LoVo (cell line): ENCODE measurements around the gene NTPCR.
"Not testable (repeated sequence)": the region's sequence is repeated elsewhere in the genome, so short reads cannot be mapped to it uniquely, and the experiment has no call there.

Experiments
- DNase-seq: peaks from one replicate; pipeline ENCODE4 v3.0.0-alpha.2; 2016; ENCODE audit warnings: low spot score

NTPCR gene, protein sequence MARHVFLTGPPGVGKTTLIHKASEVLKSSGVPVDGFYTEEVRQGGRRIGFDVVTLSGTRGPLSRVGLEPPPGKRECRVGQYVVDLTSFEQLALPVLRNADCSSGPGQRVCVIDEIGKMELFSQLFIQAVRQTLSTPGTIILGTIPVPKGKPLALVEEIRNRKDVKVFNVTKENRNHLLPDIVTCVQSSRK

DNA sequence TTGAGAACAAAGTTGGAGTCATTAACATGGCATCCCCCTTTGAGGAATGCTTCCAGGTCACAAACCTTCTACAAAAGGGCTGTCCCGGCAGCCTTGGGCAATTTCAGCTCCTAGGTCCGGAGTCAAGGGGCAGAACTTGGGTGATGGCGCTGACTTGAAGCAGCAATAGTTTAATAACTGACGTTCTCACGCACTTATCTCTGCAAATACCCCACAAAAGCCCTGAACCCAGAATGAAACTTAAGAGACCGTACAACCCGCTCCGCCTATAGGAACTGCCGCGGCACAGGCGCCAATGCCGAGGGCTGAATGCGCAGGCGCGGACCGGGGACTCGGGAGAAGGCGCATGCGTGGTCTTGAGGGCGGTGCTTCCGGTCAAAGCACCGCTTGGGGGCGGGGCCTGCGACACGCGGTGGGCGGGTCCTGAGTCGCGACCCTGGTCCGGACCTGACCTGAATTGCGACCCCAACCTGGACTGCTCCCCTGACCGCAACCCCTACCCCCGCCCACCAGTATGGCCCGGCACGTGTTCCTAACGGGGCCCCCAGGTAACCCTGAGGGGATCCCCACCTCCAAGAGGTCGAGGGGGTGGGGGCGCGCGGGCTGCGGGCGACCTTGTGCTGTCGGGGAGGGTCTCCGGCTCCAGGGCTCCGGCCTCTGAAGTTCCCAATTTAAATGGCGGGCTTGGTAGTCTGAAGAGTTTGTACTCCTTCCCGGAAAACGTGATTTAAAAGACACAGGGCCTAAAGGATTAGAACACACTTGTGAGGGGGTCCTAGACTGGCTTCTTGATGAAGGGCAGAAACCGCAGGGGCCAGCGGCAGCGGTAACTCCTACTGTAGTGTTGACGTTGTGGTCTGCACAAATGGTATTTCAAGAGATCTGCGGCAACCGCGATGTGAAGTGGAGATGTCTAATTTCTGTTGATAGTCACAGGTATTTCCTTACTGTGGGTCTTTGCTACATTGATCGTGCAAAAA, at the start of gene NTPCR:
NTPCR (plus strand) TSS at position 415 of the 980 bp plus-strand sequence; CDS start at position 515, 100 bp downstream.
- DNase-seq = peak; percentile 96

DNA sequence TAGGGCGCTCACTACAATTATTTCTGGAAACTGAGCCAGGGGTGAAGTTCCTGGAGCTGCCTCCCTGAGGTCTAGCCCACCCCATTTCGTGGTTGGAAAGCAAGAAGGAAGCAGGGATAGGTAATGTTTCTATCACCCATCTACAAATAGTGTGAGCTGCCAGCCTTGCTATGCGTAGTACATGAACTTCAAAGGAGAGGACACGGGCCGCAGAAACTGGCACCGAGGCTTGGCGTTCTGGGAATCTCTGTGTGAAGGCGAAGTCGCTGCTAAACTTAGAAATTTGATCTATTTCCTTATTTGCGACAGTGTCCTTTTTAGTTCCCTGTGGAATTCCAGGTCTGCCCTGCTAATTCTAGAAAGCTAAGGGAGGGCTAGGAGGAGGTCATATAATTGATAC, 49.6 kb upstream of the NTPCR start:
- no peak for DNase-seq

DNA sequence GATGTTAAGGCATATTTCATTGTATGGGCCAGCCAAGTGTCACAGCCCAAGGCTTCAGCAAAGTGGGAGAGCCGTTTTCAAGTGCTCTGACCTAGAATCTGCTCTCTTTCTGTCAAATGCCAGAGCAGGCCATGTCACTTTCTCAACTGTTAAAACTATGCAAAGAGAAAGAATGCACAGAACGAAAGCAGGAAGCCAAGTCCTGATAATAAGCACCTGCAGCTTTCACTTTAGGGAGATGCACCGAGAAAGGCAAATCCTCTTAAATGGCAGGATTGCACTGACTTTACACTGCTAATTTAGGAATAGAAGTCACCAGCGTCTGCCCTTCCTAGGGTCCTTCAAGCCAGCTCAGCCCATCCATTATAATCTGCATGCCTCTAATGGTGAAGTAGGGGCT, 49.2 kb upstream of the NTPCR start:
- DNase-seq = no peak

DNA sequence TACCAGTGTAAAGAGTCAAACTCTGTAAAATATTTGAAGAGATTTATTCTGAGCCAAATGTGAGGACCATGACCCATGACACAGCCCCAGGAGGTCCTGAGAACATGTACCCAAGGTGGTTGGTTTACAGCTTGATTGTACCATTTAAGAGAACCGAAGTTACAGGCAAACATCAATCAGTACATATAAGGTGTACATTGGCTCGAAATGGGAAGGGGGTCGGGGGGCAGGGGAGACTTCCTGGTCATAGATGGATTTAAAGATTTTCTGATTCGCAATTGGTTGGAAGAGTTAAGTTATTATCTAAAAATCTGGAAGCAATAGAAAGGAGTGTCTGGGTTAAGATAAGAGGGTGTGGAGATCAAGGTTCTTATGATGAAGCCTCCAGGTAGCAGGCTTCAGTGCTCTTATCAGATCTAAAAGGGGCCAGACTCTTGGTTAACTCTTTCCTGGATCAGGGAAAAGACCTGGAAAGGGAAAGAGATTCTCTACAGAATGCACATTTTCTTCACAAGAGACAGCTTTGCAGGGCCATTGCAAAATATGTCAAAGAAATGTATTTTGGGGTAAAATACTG, 47.5 kb upstream of the NTPCR start:
- no peak for DNase-seq

DNA sequence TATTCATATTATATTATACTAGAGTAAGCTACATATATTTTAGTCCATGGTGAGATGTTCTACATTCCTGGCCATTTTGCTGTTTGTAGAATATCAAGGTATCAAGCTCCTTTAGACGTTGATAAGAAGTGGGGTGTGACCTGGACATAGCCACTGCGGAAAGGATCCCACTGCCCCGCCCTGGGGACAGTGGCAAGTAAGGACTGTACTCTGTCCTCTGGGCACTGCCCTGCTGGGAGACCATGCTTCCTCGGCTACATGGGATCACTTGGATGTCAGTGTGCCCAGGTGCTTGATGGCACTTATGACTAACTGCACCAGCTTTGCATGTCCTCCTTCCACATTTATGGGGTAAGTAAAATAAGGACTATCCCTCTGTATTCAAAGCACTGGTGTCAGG, 46.3 kb upstream of the NTPCR start:
- no peak for DNase-seq

DNA sequence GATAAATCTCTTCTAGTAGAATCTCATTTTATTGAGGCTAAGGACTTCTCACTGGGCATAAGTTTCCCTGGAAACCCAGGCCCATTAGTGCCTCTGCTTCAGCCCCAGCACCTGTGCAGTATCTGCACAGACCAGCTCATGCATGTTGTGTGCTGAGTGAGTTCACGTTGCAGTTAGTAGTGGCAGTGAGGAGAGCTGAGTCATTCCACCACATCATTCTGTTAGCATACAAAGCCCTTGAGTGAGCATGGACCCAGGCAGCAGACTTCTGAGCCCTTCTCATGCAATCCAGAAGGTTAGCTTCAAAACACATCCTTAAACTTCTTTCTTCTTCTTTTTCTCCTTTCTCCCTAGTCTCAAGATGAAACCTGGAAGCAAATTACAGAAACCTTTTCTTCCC, 45.8 kb upstream of the NTPCR start:
- no peak for DNase-seq

DNA sequence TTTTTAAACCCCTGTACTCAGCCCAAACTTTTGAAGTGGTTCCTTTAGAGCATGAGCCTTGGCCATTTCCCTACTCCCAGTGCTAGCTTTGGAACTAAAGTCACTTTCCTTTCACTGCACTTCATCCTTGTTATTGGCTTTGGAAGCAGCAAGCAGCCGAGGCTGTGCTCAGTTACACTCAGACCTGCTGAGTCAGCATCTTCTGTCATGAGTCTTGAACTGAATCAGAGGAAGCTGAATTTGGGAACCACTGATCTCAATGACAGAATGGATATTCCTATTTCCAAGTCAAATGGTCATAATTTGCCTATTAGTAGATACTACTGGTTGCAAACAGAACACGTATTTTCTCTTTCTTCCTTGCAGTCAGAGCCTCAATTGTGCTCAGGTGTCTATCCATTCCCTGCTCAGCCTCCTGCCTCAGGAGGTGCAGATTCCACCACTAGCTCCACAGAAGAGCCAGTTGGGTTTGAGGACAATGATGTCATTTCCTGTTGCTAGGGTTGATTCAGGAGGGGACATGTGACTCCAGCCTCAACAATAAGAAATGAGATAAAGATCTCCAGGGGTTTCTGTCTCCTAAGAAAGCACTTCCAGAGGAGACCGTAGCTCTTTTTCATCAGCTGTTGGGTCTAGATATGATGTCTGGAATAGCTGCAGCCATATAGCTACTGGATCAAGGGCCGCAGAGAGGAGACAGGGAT, 44.9 kb upstream of the NTPCR start:
- no peak for DNase-seq

DNA sequence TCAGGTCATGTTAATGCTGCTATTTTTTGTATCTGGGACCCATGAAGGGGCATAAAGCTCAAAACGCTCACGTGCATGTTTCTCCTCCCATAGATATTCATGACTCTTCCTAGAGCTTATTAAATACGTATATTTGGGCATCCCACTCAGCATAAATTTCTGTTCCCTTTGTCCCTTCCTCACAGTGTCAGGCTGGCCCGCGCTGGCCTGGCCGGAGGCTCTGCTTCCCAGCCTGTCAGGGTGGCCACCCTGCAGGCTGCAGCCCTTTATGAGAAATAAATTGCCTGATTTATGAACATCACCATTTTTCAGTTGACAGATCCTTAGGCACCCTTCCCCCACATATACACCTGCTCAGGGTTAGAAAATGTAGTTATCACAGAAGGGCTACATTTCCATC, 44.0 kb upstream of the NTPCR start:
- no peak for DNase-seq

DNA sequence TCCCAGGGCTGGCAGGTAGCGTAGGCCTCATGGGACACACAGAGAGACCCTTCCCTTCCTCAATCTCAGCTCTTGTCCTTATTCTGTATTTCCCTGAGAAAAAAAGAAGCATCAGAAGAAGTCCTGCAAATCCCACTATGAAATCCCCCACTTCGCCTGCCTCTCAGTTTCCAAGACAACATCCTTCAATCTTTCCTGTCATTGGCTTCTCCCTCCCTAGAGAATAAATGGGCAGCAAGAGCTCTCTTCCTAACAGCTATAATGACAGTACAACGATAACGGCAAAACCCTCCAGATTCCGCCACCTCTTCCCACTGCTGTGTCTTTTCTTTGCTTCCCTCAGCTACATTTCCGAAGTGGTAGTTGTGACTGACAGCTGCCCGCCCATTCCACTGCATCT, 41.6 kb upstream of the NTPCR start:
- DNase-seq = no peak

DNA sequence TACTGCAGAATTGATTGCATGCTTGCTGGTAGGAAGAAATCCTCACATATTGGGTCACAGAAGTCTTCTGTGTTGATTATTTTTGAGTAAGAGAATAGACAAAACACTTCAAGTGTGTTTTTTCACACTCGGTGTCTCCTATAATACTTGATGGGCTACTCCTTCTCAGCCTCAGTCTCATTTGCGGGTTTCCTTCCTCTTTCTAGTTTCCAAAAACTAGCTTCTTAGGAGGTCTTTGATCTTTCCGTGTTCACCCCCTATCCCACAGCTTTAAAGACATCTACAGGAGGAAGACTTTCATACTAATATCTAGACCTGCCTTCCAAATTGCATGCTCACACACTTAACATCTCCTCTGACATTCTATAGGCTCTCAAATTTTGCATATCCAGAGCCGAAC, 40.7 kb upstream of the NTPCR start:
- DNase-seq = no peak

DNA sequence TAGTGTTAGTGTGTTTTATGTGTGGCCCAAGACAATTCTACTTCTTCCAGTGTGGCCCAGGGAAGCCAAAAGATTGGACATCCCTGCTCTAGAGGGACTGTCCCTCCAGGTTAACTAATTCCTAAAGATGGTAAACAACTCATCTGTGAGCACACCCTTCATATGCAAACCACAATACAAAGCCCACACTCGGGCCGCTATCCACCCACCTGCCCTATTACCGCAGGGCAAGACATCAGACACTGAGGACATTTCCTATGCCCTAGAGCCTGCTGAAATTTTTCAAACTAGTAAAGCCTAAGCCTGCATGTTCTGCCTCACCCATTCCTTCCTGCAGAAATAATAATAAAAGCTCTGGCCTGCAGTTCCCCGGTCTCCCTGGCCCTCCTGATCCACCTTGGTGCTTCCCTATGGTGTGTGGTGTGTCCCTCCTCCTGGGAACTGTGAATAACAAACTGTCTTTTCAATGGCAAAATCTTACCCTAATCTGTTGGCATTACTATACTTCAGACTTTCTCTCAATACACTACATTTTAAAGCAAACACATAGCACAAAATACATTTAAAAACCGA, 39.3 kb upstream of the NTPCR start:
- DNase-seq = no peak

DNA sequence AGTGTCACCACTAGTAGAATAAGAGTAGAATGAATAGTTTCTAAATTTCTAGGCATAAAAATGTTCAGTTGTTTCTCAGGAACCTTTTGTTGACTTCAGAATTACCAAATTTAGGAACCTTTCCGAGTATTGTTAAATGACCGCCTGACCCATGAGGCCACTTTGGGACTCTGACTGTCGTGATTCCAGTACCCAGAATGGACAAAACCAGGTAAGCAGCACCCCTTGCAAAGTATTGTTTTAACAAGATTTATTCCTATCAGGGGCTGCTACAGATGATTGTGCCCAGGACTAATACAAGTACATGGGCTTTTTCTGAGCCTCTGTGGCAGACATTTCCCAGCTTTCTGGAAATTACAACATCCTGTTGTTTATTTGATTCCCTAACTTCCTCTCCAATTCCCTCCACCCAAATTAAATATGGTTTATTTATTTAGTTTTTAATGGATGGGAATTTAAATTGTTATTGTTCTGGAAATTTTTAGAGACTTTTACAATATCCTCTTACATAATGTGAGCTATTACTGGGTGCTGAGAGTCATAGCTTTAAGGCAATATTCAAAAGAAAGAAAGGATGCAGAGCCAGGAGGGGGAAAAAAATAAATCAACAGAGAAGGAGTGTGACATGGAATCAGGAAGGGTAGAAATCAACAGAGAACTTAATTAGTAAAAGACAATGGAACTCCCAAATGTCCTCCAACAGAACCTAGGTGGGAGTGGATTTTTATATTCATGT, 37.4 kb upstream of the NTPCR start:
- DNase-seq = no peak

DNA sequence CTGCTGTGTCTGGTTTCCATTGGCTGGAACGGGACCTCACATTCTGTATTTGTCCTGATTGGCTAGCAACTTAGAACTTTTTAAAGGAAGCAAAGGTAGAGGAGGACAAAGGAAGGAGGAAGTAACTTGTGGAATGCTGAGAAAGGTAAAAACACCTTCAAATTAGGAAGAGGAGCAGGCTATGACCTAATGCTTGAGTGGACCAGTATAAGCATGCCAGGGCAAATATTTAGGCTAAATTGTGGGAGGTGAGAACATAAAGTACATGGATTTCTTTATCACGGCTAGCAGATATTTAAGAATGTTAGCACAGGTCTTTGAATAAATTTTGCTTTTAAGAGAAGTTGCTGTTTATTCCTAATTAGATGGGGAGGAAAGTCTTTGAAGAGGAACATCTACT, 36.1 kb upstream of the NTPCR start:
- DNase-seq = not testable (repeated sequence)

DNA sequence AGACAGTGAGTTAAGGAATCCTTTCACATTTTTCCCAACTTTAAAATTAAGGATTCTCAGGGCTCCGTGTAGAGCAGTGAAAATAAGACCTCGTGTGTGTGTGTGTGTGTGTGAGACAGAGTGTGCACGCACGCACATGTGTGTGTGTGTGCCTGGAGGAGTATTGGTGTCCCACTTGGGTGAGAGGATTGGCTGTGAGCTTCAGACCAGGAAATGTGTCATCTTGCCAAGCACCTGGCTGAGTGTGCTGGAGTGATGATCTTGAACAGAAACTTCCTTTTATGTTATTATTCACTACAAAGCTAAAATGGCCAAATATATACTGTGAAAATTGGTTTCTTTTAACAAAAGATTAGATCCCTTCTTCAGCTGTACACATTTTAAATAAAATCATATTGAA, 35.2 kb upstream of the NTPCR start:
- no peak for DNase-seq

DNA sequence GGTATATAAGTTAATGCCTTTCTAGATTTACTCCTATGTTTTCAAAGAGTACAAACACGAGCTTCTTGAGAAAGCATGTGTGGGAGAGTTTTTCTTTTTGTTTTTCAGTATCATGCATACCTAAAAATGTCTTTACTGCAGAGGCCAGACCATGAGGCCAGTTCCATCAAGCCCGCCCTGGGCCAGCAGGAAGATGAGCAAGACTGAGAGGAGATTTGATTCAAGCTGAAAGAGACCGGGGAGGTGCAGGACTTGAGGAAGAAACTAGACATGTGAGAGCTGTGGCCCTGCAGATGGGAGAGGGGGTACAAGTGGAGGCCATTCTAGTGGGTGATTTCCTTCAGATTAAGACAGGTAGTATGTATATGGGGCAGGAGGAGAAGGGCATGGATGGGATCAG, 33.4 kb upstream of the NTPCR start:
- DNase-seq = no peak

DNA sequence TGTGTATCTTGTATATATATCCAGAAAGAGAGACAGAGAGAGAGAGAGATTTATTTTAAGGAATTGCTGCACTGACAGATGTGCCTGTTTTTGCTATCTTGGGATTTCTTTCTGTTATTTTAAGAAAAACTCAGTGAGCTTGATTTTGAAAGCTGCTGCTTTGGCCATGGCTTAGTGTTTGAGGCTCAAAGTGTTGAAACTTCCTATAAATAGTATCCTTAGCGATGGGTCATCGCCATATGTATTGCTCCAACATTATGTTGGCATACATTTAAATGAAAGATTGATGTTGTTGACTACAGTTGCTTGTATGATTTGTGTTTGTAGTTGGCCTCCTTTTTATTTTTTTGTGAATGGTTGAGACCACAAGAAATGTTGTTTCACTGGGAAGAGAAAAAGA, 29.0 kb upstream of the NTPCR start:
- DNase-seq = no peak

DNA sequence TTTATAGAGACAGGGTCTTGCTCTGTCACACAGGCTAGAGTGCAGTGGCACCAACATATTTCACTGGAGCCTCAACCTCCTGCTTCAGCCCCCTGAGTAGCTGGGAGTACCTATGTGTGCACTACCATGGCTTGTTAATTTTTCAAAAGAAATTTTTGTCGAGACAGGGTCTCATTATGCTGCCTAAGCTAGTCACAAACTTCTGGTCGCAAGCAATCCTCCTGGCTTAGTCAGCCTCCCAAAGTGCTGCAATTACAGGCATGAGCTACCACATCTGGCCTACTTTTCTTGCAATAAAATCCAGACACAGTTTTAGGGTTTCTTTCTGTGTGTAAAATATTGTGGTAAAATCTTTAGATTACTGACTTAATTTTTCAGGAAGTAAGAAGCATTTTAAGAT, 27.9 kb upstream of the NTPCR start:
- DNase-seq = no peak

DNA sequence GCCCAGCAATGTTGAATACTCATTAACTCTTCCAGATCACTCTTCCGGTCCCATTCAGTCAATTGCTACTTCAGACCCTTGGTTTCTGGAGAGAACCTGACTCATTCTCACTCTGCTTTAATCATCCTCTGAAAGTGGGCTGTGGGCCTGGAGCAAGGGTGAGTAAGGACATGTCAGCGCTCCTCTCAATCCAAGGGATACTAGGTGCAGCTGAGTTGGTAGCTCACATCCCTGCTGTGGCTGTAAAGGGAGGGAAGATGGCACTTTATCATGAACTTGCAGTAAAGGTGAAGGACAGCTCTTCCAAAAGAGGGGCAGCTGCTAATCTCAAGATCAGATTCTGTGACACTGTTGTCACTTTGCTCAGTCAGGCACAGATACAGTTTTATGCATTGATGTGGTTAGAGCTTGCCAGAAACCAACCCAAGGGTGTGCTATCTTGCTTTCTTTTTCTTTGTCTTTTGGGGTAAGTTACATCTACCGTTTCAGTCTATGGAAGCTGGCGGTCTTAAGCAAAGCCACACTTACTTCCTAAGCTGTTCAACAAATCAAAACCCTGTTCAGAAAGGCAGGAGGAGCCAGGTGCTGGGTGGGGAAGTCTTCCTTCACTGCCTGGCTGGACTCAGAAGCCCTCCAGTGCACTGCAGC, 26.5 kb upstream of the NTPCR start:
- no peak for DNase-seq

DNA sequence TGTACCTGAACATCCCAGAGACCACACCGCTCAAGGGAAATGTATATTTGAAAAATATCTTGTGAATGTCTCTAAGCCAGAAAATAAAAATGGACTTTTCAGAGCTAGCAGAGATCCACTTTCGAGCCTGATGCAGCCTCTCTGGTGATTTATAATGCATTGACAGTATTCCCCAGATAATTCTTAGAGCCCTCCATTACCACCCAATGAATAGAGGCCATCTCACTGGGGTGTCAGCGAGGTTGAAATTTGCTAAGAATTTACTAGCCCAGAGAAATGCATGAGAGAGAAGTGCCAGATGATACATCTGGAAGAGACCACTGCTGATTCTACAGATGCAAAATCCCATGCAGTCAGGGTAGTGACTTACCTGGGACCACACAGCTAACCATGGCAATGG, 25.5 kb upstream of the NTPCR start:
- no peak for DNase-seq

DNA sequence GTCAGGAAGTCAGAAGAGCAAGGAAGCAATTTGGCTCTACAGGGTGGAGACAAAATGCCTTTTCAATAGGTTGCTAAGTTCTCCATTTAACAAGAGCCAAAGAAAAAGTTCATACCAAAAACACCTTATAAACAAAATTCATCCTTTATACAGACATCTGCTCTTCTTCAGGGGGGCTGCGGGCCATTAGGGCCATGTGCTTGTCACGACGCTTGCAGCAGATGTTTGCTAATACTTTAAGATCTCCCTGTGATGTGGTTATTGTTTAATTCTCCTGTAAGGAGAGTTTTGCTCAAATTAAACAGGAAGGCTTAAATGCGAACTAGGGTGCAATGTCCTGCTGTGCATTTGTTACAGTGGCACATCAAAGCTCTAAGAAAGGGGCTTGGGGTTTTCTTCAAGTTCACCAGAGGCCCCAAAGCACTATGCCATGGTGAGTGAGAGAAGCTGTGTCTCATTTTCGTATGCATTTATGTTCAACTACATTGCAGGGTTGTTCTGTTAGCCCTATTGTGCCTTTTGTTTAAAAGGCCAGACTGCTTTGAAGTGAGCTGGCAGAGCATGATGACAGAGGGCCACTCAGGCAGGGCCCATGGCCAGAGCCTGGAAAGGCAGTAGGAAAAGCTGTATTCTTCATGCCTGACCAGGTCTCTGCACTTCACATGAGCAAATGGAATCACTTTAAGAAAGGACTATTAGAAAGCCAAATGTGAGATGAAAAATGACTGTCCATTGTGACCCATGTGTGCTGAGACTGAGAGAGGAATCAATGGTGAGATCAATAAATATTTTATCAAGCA, 24.8 kb upstream of the NTPCR start:
- no peak for DNase-seq
